ENCODE data around the gene TIPARP.
A peak's percentile ranks its signal among the peaks of the same experiment; 100 is the strongest.
"Not testable (repeated sequence)": the region's sequence is repeated elsewhere in the genome, so short reads cannot be mapped to it uniquely, and the experiment has no call there.

The TIPARP gene

DNA sequence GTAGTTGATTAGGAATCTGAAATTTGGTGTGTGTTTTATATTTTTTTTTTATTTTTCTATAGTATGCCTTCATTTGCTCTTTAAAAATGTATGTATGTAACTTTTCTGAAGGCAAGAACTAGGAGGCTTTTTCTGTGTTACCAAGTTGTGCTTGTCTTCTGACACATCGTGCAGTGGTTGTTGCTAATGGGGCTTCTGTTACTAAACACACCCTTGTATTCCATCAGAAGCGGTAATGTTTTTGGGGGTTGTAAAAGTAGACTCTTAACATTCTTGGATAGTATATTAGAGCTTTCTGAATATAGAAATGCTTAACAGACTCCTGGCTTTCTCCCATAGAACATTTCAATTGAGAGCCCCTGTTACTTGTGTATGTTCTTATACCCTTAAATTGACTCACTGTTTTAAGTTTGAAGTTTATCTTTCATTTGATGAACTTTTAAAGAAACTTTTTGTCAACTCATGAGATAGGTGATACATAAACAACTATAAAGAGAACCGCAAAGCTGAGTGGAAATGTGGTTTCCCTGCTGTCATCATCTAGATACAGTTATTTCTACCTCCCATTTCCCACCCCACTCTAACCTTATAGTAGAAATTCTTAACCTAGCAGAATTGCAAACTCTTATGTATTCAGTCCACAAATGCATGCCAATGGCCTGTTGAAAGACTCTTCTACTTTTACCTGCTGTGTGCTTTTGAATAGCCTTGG is 2.5 kb downstream of the TIPARP start:
- DNase-seq (ENCODE audit: low spot score): no peak

DNA sequence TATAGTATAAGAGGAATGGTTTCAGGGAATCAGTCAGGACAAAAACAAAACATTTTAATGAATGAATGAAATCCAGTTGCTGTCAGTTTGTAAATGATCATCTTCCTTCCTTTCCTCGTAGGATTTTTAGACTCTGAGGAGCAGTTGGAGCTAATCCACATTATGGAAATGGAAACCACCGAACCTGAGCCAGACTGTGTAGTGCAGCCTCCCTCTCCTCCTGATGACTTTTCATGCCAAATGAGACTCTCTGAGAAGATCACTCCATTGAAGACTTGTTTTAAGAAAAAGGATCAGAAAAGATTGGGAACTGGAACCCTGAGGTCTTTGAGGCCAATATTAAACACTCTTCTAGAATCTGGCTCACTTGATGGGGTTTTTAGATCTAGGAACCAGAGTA is 3.1 kb downstream of the TIPARP start:
- no peak for DNase-seq (ENCODE audit: low spot score)

DNA sequence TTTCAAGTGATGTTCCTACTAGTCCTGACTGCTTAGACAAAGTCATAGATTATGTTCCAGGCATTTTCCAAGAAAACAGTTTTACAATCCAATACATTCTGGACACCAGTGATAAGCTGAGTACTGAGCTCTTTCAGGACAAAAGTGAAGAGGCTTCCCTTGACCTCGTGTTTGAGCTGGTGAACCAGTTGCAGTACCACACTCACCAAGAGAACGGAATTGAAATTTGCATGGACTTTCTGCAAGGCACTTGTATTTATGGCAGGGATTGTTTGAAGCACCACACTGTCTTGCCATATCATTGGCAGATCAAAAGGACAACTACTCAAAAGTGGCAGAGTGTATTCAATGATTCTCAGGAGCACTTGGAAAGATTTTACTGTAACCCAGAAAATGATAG is 3.8 kb downstream of the TIPARP start:
- no peak for DNase-seq (ENCODE audit: low spot score)

DNA sequence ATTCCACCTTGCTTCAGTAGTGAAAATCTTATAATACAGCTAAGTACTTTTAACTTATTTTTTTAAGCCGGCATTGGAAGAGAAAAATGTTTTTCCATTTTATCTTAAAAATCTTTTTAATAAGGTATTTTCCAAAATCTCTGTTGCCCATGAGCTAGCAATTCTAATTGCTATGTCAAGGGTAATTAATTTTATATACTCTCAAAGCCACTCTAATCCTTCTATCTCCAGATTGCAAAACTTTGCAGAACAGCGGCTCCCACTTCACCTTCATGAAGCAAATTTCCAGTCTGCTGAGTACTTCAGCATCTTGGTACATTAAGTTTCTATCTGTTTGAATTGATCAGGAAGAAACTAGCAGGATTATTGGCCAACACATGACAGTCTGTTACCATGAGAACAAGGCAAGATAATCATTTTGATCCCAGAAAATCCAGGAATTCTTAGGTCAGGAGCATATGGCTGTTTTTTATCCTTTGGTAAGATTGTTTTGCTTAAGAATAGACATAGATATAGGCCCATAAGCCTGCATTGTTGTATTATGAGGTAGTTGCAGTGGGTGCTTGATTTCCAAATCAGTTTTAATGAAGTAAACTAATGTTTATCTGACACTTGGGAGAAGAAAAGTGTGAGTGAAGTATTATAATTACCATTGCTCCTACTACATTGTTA is 6.0 kb downstream of the TIPARP start:
- DNase-seq (ENCODE audit: low spot score): no peak

DNA sequence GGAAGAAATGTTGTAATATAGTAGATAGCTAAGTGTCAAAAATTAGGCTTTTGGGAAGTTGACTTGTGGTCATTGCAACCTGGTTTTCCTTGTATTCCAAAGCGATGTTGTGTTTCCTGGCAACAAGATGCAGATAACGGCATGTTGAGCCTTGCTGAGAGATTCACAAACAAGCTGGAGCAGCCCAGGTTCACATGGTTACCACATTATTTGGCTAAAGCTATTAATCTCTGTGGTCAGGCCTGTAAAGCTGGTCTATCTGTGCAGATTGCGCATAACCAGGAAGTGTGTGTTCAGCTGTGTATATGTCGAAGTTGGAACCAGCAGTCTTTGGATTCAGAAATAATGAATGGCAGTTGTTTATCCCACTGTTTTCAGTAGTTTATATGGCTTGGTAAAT is 6.6 kb downstream of the TIPARP start:
- DNase-seq (ENCODE audit: low spot score): peak; percentile 44

DNA sequence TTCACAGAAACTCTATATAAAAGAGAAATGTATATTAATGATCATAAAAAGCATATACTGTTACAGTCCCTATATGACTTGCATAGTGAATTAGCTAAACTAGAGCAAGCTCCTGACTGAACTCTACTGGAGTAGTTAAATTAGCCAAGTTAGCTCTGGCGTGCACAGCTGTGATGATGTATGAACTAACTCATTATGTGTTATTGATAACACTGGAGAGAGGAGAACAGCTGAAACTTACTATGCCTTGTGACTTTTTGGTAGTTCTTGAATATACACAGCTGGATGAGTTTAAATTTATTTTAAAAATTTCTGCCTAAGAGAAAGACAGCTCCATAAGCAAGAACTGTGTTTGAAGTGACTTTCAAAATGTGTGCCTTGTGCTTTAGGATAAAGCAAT is 8.1 kb downstream of the TIPARP start:
- no peak for DNase-seq (ENCODE audit: low spot score)

DNA sequence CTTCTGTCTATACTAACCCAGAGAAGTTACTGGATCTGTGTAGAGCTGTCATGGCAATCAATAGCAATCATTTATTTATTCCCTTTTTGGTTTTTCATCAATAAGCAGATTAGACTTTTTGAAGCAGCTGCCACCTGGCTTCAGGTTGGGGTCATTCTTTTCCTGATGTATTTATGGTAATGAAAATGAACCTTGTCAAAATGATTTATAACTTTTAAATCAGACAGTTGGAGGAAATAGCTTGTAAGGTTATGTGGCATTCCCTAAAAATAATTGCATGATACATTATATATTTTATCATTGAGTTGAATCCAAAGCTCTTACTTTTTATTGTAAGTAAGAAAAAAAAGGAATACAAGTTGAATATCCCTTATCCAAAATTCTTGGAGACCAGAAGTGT is 8.6 kb downstream of the TIPARP start:
- DNase-seq (ENCODE audit: low spot score): no peak

DNA sequence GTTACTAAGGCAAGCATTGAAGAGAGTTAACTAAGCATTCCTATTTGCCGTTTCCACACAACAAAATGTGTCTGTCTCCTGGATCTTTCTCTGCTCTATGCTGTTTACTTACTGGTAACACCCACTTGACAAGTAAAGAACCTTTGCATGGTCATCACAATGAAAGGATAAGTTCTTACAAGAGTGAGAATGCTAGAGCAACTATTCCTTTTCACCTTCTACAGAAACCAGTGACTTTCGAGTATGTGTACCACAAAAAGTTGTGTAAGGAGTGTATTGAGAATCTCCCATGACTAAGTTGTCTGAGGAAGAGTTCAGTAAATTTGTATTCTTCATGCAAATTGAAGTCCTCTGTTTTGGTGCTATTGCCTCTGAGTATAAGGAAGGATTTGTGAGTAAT is 10.8 kb downstream of the TIPARP start:
- DNase-seq (ENCODE audit: low spot score): no peak

DNA sequence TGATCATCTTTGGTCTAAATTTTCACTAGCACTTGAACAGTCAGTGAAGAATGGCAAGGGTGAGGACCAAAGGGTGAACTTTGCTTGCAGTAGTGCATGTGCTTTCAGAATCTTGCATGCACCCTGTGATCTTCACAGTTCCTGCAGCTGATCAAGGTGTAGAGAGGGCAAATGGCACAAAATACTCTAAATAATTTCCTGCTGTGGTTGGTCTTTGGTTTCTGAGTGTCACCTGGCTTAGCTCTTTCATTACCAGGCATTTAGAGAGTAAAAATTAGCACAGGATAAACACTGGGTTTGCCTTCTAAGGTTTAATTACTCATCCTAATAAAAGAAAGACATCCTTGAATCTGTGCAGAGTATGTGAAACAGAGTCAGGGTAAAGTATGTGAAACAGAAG is 11.4 kb downstream of the TIPARP start:
- DNase-seq (ENCODE audit: low spot score): no peak

DNA sequence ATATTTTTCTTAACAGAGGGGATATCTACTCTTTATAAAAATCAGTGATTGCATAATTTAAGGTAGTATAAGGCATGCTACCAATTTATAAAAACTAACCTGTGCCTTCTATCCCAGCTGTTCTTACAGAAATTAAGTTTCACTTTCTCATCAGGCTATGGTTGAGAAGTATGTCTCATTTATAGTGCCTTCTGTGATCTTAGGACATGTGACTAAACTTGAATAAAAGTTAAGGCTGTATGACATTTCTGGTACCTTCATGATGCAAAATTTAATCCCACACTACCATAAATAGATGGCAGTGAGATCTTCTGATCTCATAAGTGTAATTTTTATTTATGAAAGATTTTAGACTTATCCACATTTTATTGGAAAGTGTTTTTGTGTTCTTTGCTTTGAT is 12.6 kb downstream of the TIPARP start:
- no peak for DNase-seq (ENCODE audit: low spot score)

DNA sequence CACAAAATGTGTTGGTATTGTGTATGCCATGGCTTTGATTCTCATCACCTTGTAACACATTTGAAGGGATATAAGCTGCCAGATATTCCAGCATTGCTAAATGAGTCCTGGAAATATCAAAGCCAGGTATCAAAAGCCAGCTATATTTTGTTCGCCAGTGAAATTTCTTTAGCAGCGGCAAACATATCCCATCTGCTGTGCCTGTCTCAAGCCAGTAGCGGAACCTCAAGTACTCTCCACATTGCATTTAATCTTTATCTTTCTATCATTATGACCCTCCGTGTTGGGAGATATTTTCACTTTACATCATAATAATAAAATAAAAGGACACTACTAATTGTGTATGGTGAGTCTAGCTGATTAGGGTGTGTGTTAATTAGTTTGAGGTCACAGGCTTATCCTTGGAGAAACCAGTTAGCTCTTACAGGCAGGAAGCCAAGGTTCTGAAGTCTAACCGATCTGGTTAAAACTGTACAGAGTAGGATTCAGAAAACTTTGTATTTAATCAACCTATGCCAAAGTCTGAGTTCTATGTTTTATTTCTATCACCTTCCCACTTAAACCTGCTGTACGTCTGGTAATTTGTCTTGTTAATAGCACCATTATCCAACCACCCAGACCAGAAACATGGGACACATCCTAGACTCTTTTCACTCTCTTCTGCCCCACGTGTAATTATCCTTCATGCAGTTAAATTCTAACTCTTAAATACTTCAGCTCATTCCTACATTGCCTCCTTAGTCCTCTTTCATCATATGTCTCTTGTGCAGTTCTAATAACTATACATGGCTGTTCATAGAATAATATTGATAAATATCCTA is 14.5 kb downstream of the TIPARP start:
- no peak for DNase-seq (ENCODE audit: low spot score)

DNA sequence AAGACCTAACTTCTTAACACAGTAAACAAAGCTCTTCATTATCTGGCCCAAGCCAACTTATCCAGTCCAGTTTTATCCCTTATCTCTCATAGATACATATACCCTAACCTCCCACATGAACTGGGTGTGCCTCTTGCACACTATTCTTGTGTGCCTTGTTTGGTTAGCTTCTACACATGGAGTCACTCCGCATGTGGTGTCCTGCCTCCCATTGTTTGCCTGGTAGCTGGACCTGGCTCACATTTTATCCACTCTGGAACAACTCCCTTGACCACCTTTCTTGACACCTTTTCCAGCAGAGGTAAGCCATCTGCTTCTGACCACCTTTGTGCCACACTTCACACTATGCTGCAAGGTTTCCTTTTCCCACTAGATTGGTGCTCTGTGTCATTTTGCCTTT is 15.2 kb downstream of the TIPARP start:
- DNase-seq (ENCODE audit: low spot score): no peak

DNA sequence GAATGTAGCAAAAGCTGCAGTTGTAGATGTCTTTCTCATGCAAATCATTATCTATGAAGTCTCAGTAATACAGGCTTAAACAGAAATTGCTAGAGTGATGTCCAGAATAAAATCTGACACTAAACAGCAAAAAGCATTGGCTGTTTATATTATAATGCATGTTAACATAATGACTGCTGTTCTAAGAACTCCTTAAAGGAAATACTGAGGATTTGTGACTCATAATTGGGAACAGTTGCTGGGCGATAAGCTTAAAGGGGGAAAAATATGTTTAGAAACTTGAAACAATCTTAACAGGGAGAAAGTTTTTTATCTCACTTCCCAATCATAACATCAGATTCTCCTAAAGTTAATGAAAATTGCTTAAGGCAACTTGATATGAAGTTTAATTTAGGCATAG is 17.5 kb downstream of the TIPARP start:
- DNase-seq (ENCODE audit: low spot score): no peak

DNA sequence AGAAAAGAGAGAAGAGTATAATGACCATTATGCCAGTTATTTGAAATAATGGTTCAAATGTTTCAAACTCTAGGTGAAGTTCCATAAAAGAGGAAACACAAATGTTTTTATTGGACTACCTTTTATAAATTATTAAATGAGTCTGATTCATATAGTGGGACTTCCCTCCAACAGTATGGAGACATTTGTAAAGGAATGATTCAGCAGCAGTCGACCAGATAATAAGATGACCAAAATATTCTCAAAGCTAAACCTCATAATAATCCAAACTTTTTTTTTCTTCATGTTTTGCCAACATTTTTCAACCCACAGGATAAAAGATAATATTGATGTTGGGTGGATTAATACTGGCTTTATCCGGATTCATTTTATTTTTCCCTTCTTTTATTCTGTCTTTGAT is 18.8 kb downstream of the TIPARP start:
- DNase-seq (ENCODE audit: low spot score): no peak

DNA sequence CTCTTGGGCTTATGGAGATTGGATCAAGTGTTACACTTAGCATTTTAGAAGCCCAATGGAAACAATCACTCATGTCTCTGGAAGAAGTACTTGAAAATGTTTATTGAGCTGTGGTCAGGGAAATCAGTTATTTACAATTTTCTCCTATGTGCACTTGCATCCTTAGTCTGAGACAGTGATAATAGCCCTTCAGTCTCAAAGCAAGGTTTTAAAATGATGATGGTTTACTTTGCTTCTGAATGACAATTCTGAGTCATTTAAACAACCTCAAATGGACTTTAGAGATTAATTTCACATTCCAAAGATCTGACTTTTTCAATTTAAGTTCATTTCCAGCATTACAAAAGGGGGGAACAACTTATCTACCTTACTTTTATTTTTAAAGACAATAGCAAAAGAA is 20.1 kb downstream of the TIPARP start:
- DNase-seq (ENCODE audit: low spot score): no peak

DNA sequence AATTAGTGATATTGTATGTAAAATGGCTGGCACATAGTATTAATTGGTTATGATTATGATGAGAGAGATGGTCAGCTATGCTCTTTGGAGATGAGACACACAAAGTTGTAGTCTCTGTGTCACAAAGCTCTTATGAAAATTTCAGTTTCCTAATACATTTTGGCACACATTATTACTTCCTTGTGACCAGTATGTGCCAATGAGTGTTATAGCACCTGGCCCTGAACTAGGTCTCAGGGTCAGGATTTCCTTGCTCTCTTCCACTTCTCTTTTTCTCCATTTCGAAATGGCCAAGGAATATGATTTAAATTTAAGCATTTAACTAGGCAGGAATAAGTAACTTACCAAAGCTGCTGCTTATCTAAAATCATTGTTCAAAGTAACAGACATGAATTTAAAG is 28.0 kb downstream of the TIPARP start:
- DNase-seq (ENCODE audit: low spot score): no peak

DNA sequence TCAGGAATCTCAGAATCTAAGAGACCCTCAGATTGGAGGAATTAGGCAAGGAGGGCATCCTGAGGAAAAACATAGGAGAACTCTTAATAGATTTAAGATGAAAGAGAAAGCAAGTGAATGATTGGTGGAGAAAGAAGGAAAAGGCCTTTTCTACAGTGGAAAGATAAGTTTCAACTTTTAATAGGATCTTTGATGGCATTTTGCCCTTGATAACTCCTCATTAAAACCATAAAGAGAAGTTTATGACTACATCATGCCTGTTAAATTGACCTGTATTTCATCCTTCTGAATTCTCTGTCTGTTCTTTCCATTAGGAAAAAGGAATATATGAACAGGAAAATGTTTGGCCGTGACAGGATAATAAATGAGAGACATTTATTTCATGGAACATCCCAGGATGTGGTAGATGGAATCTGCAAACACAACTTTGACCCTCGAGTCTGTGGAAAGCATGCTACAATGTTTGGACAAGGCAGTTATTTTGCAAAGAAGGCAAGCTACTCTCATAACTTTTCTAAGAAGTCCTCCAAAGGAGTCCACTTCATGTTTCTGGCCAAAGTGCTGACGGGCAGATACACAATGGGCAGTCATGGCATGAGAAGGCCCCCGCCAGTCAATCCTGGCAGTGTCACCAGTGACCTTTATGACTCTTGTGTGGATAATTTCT is 30.1 kb downstream of the TIPARP start:
- DNase-seq (ENCODE audit: low spot score): no peak

DNA sequence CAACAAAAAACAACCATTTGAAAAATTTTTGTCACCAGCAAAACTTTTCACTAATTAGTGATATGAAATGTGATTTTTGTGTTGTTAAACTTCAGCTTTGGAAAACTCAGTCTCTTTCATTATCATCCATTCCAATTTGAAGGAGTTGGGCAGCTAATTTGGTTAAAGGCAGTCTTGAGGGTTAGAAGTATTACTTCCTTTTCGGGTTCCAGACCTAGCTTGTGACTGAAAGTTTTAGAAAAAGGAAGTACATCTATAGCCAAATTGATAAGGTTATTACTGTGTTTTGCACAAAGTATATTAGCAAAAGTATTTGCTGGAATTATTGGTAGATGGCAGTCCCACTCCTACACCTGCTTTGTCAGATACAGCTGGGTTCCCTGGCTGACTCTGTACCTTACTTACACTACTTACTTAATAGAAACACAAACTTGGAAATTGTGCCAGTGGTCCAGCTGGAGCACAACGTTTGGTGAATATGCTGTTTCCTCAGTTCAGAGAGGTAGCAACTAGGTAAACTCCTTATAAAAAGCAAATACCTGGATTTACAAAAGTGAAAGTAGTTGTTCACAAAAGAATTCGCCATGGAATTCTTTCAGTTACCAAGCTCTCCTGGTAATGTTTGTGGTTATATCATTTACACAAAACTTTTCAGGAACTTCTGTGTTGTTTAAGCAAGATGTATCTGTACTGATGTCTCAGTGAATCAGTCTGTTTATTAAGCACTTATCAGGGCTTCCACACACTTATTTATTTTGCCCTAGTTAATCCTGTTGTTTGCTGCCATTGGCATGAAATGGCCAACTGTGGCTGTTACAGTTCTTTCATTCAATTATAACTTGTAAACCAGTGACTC is 31.6 kb downstream of the TIPARP start:
- DNase-seq (ENCODE audit: low spot score): no peak

DNA sequence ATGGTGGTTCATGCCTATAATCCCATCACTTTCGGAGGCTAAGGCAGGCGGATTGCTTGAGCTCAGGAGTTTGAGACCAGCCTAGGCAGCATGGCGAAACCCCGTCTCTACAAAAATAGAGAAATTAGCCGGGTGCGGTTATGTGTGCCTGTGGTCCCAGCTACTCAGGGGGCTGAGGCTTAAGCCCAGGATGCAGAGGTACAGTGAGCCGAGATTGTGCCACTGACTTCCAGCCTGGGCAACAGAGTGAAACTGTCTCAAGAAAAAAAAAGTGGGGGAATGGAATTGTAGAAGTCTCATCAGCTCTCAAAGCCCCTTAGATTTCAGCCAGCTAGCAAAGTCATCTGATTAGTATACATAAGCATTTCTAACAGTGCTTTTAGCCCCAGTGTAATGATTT is 33.2 kb downstream of the TIPARP start:
- DNase-seq (ENCODE audit: low spot score): no peak

DNA sequence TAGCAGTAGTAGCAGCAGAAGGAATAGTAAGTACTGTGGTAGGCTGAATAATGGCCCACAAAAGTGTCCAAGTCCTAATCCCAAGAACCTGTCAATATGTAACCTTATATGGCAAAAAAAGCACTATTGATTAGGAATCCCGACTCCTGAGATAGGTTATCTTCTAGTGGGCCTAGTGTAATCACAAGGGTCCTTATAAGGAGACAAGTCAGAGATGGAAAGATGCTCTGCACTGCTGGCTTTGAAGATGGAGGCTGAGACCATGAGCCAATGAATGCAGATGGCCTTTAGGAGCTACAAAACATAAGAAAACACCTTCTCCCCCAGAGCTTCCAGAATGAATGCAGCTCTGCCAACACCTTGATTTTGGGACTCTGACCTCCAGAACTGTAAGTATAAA is 36.0 kb downstream of the TIPARP start:
- no peak for DNase-seq (ENCODE audit: low spot score)

DNA sequence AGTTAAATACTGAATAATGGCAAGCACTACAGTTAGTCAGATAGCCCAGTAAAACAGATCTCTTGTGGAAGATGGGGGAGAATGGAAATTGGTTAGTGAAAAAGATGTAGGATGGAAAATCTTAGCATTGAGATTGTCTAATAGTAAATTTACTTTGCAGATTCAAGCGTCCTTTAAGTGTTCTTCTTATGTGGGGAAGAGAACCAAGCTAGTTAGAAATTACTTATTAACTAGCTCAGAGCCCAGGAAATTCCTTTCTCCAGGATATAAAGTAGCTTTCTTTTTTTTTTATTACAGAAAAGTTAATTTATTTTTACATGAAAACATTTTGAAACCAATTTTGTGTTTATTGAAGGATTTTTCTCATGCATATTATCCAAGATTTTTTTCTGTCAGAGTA is 36.7 kb downstream of the TIPARP start:
- DNase-seq (ENCODE audit: low spot score): no peak

DNA sequence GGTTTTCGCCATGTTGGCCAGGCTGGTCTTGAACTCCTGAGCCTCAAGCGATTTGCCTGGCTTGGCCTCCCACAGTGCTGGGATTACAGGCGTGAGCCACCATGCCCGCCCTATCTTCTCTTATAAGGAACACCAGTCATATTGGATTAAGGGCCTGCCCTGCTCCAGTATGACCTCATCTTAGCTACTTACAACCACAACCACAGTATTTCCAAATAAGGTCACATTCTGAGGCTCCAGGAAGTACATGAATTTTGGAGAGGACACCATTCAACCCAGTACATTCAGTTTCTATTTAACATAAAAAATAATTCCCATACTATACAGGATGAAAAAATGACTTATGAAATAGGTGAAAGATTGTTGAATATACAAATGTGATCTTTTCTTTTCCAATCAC is 37.6 kb downstream of the TIPARP start:
- DNase-seq (ENCODE audit: low spot score): not testable (repeated sequence)
